NCI-H345 treated with DMSO at 0.1 percent for 48 hours (cell line): ENCODE measurements around the gene VPS54.
A peak's percentile ranks its signal among the peaks of the same experiment; 100 is the strongest.

Experiments
- DNase-seq: peaks from one replicate; lab custom pipeline; 2025; ENCODE audit not compliant: unreplicated experiment; lab: John Stamatoyannopoulos, UW

VPS54 gene

GRCh38 chr2:63846487-63846886 is 172.7 kb downstream of the VPS54 start:
- DNase-seq = no peak

- DNase-seq = no peak
Observed at GRCh38 chr2:63845866-63846265, 173.4 kb downstream of the VPS54 start.

GRCh38 chr2:63844616-63845015 is 174.6 kb downstream of the VPS54 start:
- DNase-seq = no peak

GRCh38 chr2:63843791-63844190 is 175.4 kb downstream of the VPS54 start:
- DNase-seq = no peak

GRCh38 chr2:63843093-63843492 is 176.1 kb downstream of the VPS54 start:
- DNase-seq = no peak

GRCh38 chr2:63842149-63843061 is 176.8 kb downstream of the VPS54 start:
- peak; percentile 70 for DNase-seq
